Measurements from ENCODE around the gene GNAS-AS1.

DNA sequence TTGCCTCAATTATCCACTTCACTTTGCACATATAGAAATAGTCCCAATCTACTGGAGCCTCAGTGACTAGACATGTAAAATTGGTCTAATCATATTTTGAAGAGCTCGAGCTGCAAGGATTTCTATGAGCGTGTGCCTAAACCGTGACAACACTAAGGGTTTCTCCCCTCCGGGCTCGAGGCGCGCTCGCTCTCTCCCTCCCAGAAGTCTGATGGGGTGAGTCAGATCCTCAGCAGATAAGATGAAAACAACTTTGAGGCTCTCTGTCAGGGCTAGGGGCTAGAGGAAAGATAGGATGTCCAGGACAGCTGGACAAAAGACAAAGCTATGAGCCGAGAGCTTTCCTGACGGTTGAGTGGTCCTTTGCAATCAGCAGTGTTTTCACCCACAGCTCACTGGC lies 16.8 kb downstream of the GNAS-AS1 start:
- TF ChIP-seq, protein P1, sequence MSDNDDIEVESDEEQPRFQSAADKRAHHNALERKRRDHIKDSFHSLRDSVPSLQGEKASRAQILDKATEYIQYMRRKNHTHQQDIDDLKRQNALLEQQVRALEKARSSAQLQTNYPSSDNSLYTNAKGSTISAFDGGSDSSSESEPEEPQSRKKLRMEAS (IDR thresholded peaks at IDR 0.05), result no peak
- TF ChIP-seq, protein P2, sequence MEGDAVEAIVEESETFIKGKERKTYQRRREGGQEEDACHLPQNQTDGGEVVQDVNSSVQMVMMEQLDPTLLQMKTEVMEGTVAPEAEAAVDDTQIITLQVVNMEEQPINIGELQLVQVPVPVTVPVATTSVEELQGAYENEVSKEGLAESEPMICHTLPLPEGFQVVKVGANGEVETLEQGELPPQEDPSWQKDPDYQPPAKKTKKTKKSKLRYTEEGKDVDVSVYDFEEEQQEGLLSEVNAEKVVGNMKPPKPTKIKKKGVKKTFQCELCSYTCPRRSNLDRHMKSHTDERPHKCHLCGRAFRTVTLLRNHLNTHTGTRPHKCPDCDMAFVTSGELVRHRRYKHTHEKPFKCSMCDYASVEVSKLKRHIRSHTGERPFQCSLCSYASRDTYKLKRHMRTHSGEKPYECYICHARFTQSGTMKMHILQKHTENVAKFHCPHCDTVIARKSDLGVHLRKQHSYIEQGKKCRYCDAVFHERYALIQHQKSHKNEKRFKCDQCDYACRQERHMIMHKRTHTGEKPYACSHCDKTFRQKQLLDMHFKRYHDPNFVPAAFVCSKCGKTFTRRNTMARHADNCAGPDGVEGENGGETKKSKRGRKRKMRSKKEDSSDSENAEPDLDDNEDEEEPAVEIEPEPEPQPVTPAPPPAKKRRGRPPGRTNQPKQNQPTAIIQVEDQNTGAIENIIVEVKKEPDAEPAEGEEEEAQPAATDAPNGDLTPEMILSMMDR (IDR thresholded peaks at IDR 0.05; ENCODE audit: control extremely low read depth in 1 of 3, insufficient read depth in 1 of 3, low read depth in 1 of 3, low read length in 3 of 3), result no peak
- TF ChIP-seq EP300 (IDR thresholded peaks at IDR 0.05; ENCODE audit: borderline replicate concordance in 1 of 2, low read depth in 2 of 2, low read length in 2 of 2) (no peak), TCF12 (IDR thresholded peaks at IDR 0.05; ENCODE audit: low read depth, low read length) (no peak), JUN (IDR thresholded peaks at IDR 0.05; ENCODE audit: low read depth, low read length) (no peak), RFX5 (IDR thresholded peaks at IDR 0.05; ENCODE audit: borderline replicate concordance, low read depth, low read length) (no peak), POLR2A (IDR thresholded peaks at IDR 0.05; ENCODE audit: control extremely low read depth in 1 of 2, low read depth in 2 of 2, low read length in 2 of 2) (no peak)
